Kidney (tissue), 14 donors: ENCODE data around the gene CDC14A. TPM values are rescaled to one million over a fixed set of nuclear protein-coding genes. Genes with fewer than 3 reads are reported as not detected.
"Not testable (repeated sequence)": the region's sequence is repeated elsewhere in the genome, so short reads cannot be mapped to it uniquely, and the experiment has no call there.

ENCODE experiments used
- DNase-seq, 5 donors: peaks; one replicate each; pipeline ENCODE4 v3.0.0-alpha.2; 2013 to 2020
- FAIRE-seq: peaks from 2 replicates; lab custom pipeline; 2012; peaks lifted over from hg19 to GRCh38; lab: Jason Lieb, UNC
- H3K27ac ChIP-seq, 2 donors: one replicate each; pipeline ENCODE4 v1.7.0; 2013; ENCODE audit warnings: low read depth in 2 of 2, low read length in 2 of 2, inconsistent platforms in 1 of 2
- H3K27me3 ChIP-seq: one replicate; pipeline ENCODE4 v1.7.1; 2013; ENCODE audit warnings: low read length, inconsistent platforms; ENCODE audit not compliant: control insufficient read depth, insufficient read depth
- H3K36me3 ChIP-seq, 3 donors: one replicate each; pipeline versions ENCODE4 v1.7.0 to v1.7.1; 2013; ENCODE audit warnings: low read length in 3 of 3, control low read depth in 1 of 3, inconsistent platforms in 1 of 3; ENCODE audit not compliant: insufficient read depth in 3 of 3, control insufficient read depth in 2 of 3
- H3K4me1 ChIP-seq, 3 donors: one replicate each; pipeline versions ENCODE4 v1.7.0 to v1.7.1; 2013; ENCODE audit warnings: low read length in 3 of 3, inconsistent platforms in 1 of 3, low read depth in 1 of 3; ENCODE audit not compliant: control insufficient read depth in 2 of 3, insufficient read depth in 2 of 3
- H3K4me3 ChIP-seq, 3 donors: one replicate each; pipeline versions ENCODE4 v1.7.0 to v1.8.1; 2013; ENCODE audit warnings: low read length in 3 of 3, control low read depth in 1 of 3, inconsistent platforms in 1 of 3
- H3K9ac ChIP-seq, 3 donors: one replicate each; pipeline versions ENCODE4 v1.7.0 to v1.7.1; 2013; ENCODE audit warnings: low read length in 3 of 3, control low read depth in 1 of 3, inconsistent platforms in 1 of 3
- H3K9me3 ChIP-seq, 3 donors: one replicate each; pipeline versions ENCODE4 v1.7.0 to v1.7.1; 2013; ENCODE audit warnings: low read length in 3 of 3, control low read depth in 1 of 3, inconsistent platforms in 1 of 3; ENCODE audit not compliant: control insufficient read depth in 2 of 3, insufficient read depth in 1 of 3
- intact Hi-C: fragments of 100-400 bp; cut with DNase I; formaldehyde crosslinking; loops from one replicate; pipeline ENCODE4 v1.11.1; 2022
- polyA plus RNA-seq: library from polyadenylated mRNA; stranded (reverse); fragments of 350-450 nt; fragmentation: Illumina TruSeq; extraction: RNeasy Lipid Tissue Mini Kit (QIAGEN cat#74804); gene quantifications from one replicate; pipeline ENCODE4 v1.2.3, GENCODE V29; 2014; ENCODE audit warnings: low read depth, low replicate concordance; ENCODE audit not compliant: insufficient read depth
- total RNA-seq: library from RNA; stranded (reverse); fragmentation: NEBNext Ultra II Directional; extraction: Animal tissue kit (Norgen Biotek cat#: 25700); gene quantifications from one replicate; pipeline ENCODE4 v1.2.1, GENCODE V29; 2021
- TF ChIP-seq, protein P1 (sequence below): IDR thresholded peaks from 3 replicates; pipeline ENCODE4 v1.5.1; 2012; ENCODE audit warnings: mild to moderate bottlenecking, moderate library complexity, borderline replicate concordance; ENCODE audit not compliant: insufficient read depth; ENCODE audit errors: extremely low read depth
- donor health status: control.
- donor health status: control.
- donor health status: control.
- donor health status: control.
- donor health status: control.
- donor health status: DM: yes; HTN: yes; CAD: no.
- donor health status: Normal renal cell carcinoma (clear cell type).

Gene CDC14A
- total and polyA plus RNA-seq, 2 donors from 2014 or later, result 4.7 to 11.9 TPM

DNA sequence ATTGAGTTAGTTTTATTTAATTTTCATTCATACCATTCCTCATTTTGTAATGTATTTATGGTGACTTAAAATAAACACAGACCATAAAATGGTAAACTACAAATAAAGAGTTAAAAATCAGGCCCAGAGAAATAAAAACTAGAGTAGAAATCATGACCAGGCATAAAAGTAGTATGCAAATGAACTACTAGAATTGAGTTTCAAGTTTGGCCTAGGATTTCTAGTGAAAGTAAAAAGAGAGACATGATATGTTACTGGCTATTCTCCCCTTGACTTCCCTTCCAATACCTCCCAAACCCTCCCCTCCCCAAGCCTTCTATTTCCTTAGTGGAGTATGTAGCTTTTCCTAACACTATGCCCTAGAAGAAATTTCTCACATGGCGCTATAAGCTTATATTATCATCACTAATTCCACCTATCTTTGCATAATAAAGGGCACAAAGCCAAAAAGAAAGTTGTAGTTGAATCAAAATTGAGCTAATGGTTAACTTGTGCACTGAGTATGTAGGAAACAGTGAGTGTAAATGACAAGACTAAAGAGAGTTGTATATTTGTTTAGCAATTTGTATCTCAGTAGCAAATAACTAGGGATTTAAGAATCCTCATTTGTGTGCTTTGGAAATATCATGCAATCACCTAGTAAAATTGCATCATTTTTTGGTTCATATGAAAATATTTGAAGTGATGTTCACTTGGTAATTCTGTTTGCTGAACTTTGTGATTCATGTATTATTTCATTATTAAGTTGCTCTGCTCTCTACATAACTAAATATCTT, 29.7 kb upstream of the CDC14A start:
- Histone ChIP-seq H3K27ac (peak overlapping the region in 1 of 2 donors; percentile 33), H3K27me3 (no peaks in the 10 kb centered on the region), H3K4me3 (no peak overlapping the region), H3K9ac (no peak overlapping the region), H3K9me3 (peaks cover 0 to 10% (median 0%) of the 10 kb centered on the region in 3 donors), H3K36me3 (no peaks in the 10 kb centered on the region), H3K4me1 (peaks cover 0 to 20% (median 6%) of the 10 kb centered on the region in 3 donors)
- peak; percentile 78 for FAIRE-seq
- DNase-seq, result peak in 2 of 5 donors; percentile 17 to 26
- intact Hi-C loops, result no loop called here
- TF ChIP-seq, protein P1, sequence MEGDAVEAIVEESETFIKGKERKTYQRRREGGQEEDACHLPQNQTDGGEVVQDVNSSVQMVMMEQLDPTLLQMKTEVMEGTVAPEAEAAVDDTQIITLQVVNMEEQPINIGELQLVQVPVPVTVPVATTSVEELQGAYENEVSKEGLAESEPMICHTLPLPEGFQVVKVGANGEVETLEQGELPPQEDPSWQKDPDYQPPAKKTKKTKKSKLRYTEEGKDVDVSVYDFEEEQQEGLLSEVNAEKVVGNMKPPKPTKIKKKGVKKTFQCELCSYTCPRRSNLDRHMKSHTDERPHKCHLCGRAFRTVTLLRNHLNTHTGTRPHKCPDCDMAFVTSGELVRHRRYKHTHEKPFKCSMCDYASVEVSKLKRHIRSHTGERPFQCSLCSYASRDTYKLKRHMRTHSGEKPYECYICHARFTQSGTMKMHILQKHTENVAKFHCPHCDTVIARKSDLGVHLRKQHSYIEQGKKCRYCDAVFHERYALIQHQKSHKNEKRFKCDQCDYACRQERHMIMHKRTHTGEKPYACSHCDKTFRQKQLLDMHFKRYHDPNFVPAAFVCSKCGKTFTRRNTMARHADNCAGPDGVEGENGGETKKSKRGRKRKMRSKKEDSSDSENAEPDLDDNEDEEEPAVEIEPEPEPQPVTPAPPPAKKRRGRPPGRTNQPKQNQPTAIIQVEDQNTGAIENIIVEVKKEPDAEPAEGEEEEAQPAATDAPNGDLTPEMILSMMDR, result no peak

DNA sequence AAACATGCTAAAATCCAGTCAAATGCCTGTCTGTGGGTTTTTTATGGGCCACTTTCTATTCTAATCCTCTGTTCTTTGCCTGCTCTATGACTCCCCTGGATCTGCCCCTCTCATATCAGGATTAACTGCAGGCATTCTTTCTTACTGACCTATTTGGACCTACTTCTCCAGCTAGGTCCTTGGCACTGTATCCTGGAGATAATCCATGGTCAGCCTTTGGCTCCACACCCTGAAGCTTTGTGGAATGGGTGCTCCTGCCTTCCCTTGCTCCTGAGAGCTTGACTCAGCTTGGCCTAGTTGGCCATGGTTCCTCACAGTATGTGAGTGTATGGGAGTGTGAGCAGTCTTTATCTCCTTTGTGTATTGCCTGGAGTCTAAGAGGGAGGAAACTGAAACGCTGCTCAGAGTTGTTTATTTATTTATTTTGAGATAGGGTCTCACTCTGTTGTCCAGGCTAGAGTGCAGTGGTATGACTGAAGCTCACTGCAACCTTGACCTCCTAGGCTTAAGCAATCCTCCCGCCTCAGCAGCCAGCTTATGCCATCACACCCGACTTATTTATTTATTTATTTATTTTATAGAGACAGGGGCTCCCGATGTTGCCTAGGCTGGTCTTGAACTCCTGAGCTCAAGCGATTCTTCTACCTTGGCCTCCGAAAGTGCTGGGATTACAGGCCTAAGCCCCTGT, 28.7 kb upstream of the CDC14A start:
- no peaks in the 10 kb centered on the region for H3K27me3 ChIP-seq
- peak overlapping the region in 1 of 2 donors; percentile 51 for H3K27ac ChIP-seq
- peaks cover 0 to 10% (median 0%) of the 10 kb centered on the region in 3 donors for H3K9me3 ChIP-seq
- DNase-seq (no peak), FAIRE-seq (no peak)
- H3K4me3 ChIP-seq, result no peak overlapping the region
- TF ChIP-seq, protein P1, result no peak
- no peak overlapping the region for H3K9ac ChIP-seq
- no peaks in the 10 kb centered on the region for H3K36me3 ChIP-seq
- intact Hi-C loops, result no loop called here
- H3K4me1 ChIP-seq, result peaks cover 0 to 20% (median 6%) of the 10 kb centered on the region in 3 donors

DNA sequence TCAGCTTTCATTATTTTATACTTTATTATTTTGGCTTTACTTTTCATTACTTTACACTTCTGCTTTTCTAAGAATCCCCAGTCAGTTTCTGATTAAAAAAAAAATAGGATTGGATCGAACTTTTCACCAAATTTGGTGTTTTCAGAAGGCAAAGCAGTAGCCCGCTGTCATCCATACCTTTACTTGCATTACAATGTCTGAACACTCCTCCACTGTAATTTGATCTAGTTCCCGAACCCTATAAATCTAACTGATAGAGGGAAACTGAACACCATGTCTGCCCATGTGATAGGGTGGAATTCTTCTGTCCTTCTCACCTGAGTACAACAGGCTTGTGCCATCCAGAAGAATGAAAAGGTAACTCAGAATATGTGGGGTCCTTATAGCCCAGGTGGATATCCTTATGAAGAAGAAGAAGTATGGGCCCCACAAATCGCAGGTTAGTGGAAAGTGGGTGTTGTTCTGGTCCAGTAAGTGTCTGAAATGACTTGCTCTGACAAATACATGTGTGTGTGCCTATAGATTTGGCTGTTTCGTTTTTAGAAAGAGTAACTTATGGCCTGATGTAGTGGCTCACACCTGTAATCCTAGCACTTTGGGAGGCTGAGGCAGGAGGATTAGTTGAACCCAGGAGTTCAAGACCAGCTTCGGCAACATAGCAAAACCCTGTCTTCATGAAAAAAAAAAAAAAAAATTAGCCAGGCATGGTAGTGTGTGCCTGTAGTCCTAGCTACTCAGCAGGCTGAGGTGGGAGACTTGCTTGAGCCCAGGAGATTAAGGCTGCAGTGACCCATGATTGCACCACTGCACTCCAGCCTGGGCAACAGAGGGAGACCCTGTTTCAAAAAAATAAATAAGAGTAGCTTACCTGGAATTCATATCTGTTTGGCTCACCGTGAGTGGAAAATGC, 26.6 kb upstream of the CDC14A start:
- H3K27me3 ChIP-seq, result no peaks in the 10 kb centered on the region
- peak in 3 of 5 donors; percentile 33 to 87 (median 81) for DNase-seq
- H3K4me3 ChIP-seq, result no peak overlapping the region
- H3K4me1 ChIP-seq, result peaks cover 0 to 15% (median 6%) of the 10 kb centered on the region in 3 donors
- TF ChIP-seq, protein P1, result no peak
- no peaks in the 10 kb centered on the region for H3K36me3 ChIP-seq
- no peak overlapping the region for H3K27ac ChIP-seq
- peaks cover 0 to 1% (median 0%) of the 10 kb centered on the region in 3 donors for H3K9me3 ChIP-seq
- no peak for FAIRE-seq
- H3K9ac ChIP-seq, result no peak overlapping the region
- intact Hi-C loops, result no loop called here

DNA sequence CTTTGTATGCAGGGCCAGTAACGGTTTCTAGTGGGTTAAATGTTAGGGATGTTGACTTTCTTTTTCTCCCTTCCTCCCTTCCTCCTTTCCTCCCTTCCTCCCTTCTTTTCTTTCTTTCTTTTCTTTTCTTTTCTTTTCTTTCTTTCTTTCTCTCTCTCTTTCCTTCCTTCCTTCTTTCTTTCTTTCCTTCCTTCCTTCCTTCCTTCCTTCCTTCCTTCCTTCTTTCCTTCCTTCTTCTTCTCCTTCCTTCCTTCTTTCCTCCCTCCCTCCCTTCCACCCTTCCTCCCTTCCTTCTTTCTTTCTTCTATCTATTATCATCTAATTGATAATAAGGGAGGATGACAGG, 26.0 kb upstream of the CDC14A start:
- H3K9me3 ChIP-seq, H3K36me3 ChIP-seq, H3K9ac ChIP-seq, H3K27ac ChIP-seq, intact Hi-C loops, FAIRE-seq, H3K27me3 ChIP-seq, DNase-seq, H3K4me3 ChIP-seq: not testable (repeated sequence)
- peaks cover 0 to 11% (median 6%) of the 10 kb centered on the region in 3 donors for H3K4me1 ChIP-seq
